Endometrial microvascular endothelial cells (primary cell): Measurements from ENCODE around the gene FBN1. TPM values are rescaled to one million over a fixed set of nuclear protein-coding genes. Genes with fewer than 3 reads are reported as not detected.

Experiments used
- in situ Hi-C: cut with HindIII; loops from 2 replicates; pipeline ENCODE4 v1.10.0; 2017; ENCODE audit warnings: low sequenced_read_pairs, low pct_unique_long_range_greater_than_20kb; ENCODE audit errors: inconsistent ontology term
- total RNA-seq: library from RNA; depleted of rRNA; stranded (reverse); fragments of >200 nt; gene quantifications from one replicate; pipeline ENCODE4 v1.2.3, GENCODE V29; 2015; ENCODE audit errors: inconsistent ontology term

FBN1 gene
- total RNA-seq, 1 donor from 2014 or later, result 36.3 TPM

GRCh38 chr15:48426941-48427340 lies 218.6 kb downstream of the FBN1 start:
- in situ Hi-C loops, result no loop called here

- in situ Hi-C loops, result no loop called here
Observed at GRCh38 chr15:48426044-48426443, 219.5 kb downstream of the FBN1 start.

GRCh38 chr15:48425051-48425450 lies 220.5 kb downstream of the FBN1 start:
- in situ Hi-C loops, result no loop called here

- in situ Hi-C loops, result no loop called here
Observed at GRCh38 chr15:48423896-48424475, 221.5 kb downstream of the FBN1 start.

GRCh38 chr15:48423342-48423741 lies 222.2 kb downstream of the FBN1 start:
- in situ Hi-C loops, result no loop called here

GRCh38 chr15:48422401-48422800 lies 223.1 kb downstream of the FBN1 start:
- in situ Hi-C loops, result no loop called here

GRCh38 chr15:48421362-48421761 lies 224.1 kb downstream of the FBN1 start:
- in situ Hi-C loops, result no loop called here

- in situ Hi-C loops, result no loop called here
Observed at GRCh38 chr15:48419896-48420295, 225.6 kb downstream of the FBN1 start.

GRCh38 chr15:48418343-48418742 lies 227.2 kb downstream of the FBN1 start:
- in situ Hi-C loops, result no loop called here

GRCh38 chr15:48416301-48416700 lies 229.2 kb downstream of the FBN1 start:
- in situ Hi-C loops, result no loop called here

- in situ Hi-C loops, result no loop called here
Observed at GRCh38 chr15:48415036-48415886, 230.2 kb downstream of the FBN1 start.

- in situ Hi-C loops, result no loop called here
Observed at GRCh38 chr15:48414015-48414414, 231.5 kb downstream of the FBN1 start.

GRCh38 chr15:48413304-48413703 lies 232.2 kb downstream of the FBN1 start:
- in situ Hi-C loops, result no loop called here

GRCh38 chr15:48411971-48412591 lies 233.4 kb downstream of the FBN1 start:
- in situ Hi-C loops, result no loop called here

GRCh38 chr15:48409623-48410022 lies 235.9 kb downstream of the FBN1 start:
- in situ Hi-C loops, result no loop called here

GRCh38 chr15:48408327-48408726 lies 237.2 kb downstream of the FBN1 start:
- in situ Hi-C loops, result no loop called here

- in situ Hi-C loops, result no loop called here
Observed at GRCh38 chr15:48407646-48408045, 237.9 kb downstream of the FBN1 start.

GRCh38 chr15:48406911-48407310 lies 238.6 kb downstream of the FBN1 start:
- in situ Hi-C loops, result no loop called here

GRCh38 chr15:48406266-48406891 lies 239.1 kb downstream of the FBN1 start:
- in situ Hi-C loops, result no loop called here
